Liver (tissue), 3 donors: ENCODE data around the gene SLC25A43.

Experiments used
- CTCF ChIP-seq: fragments of 150-350 bp; IDR thresholded peaks from 2 replicates; pipeline ENCODE4 v1.5.1; 2017; ENCODE audit warnings: improper control_type of control experiment, low read depth, low read length; ENCODE audit not compliant: missing input control
- FOXA1 ChIP-seq: IDR thresholded peaks from 2 replicates; pipeline ENCODE4 v1.6.1; 2016; ENCODE audit warnings: antibody characterized with exemption
- RAD21 ChIP-seq, 2 donors: IDR thresholded peaks; 2 replicates each; pipeline ENCODE4 v1.6.1; 2016; ENCODE audit warnings: antibody characterized with exemption in 2 of 2, mild to moderate bottlenecking in 2 of 2
- REST ChIP-seq: IDR thresholded peaks from 2 replicates; pipeline ENCODE4 v1.6.1; 2016; ENCODE audit warnings: antibody characterized with exemption, mild to moderate bottlenecking
- SP1 ChIP-seq: IDR thresholded peaks from 2 replicates; pipeline ENCODE4 v1.6.1; 2018; ENCODE audit warnings: antibody characterized with exemption, mild to moderate bottlenecking
- YY1 ChIP-seq: IDR thresholded peaks from 2 replicates; pipeline ENCODE4 v1.6.1; 2016; ENCODE audit warnings: antibody characterized with exemption, mild to moderate bottlenecking
- ZBTB33 ChIP-seq: IDR thresholded peaks from 2 replicates; pipeline ENCODE4 v1.6.1; 2016; ENCODE audit warnings: antibody characterized with exemption
- donor health status: healthy.
- donor health status: healthy.

GRCh38 chrX:119406776-119407175 is 7.6 kb downstream of the SLC25A43 start:
- TF ChIP-seq RAD21 (IDR thresholded peaks at IDR 0.05), result no peak
- no peak for TF ChIP-seq FOXA1
- TF ChIP-seq CTCF, result no peak
- TF ChIP-seq YY1, result no peak
- TF ChIP-seq SP1, result no peak
- TF ChIP-seq REST, result no peak
- no peak for TF ChIP-seq ZBTB33
